Gastroesophageal sphincter (tissue), 2 donors: Measurements from ENCODE around the gene CLTC.

Experiments
- EP300 ChIP-seq: sonication (generic); formaldehyde crosslinking; IDR thresholded peaks from one replicate; pipeline ENCODE4 v1.6.1; 2017; ENCODE audit warnings: antibody characterized with exemption, mild to moderate bottlenecking
- POLR2AphosphoS5 ChIP-seq: sonication (generic); formaldehyde crosslinking; IDR thresholded peaks from one replicate; pipeline ENCODE4 v1.6.1; 2017; ENCODE audit warnings: antibody characterized with exemption

- no peak for TF ChIP-seq POLR2AphosphoS5
- no peak for TF ChIP-seq EP300
Observed at GRCh38 chr17:59621771-59622170, 2.1 kb downstream of the CLTC start.
